ENCODE measurements around the gene NCOA1. TPM values are rescaled to one million over a fixed set of nuclear protein-coding genes. Genes with fewer than 3 reads are reported as not detected.

The NCOA1 gene
- total and polyA plus RNA-seq, 10 of the 15 experiments (the other 5 are each of a cell fraction or from before 2014, with no cell fraction given), result 1.8 to 35.6 (median 6.1) TPM

DNA sequence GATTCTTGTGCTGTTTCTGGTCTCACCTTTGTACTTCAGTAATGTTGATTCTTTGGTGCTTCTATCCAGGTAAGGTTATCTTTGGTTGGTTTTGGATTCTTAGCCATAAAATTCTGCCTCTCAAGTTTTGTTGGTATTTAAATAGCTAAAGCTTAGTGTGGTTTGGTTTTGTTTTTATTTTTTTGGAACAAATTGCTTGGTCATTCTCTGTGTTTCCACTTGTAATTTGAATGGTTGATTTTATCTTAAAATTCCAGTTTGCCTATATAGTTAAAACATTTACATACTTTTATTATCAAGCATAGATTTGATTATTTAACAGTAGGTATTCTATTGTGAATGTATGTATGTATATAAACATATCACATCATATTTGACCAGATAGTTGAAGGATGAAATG is 6.6 kb downstream of the NCOA1 start:
- SMC1A ChIA-PET (ENCODE audit: uncharacterized antibody, unreplicated experiment), result interaction anchor here (0.6 to 4.6 kb wide), 4 partner anchors 10 to 386 kb away, joined by 3 to 50 read pairs (median 4); no protein-coding TSS in a partner anchor
- H4K20me1 ChIP-seq (ENCODE audit: control insufficient read depth, insufficient read depth), result no peaks in the 10 kb centered on the region
- peaks cover 64% of the 10 kb centered on the region for H3K79me2 ChIP-seq (ENCODE audit: control insufficient read depth, insufficient read depth, low read length)
- FAIRE-seq (no peak), ATAC-seq (no peak), DNase-seq (ENCODE audit: low read depth, low spot score) (no peak)
- no peaks in the 10 kb centered on the region for H3K4me1 ChIP-seq (ENCODE audit: control insufficient read depth, insufficient read depth, low read length)
- POLR2A ChIA-PET, result interaction anchor here (1.2 to 1.4 kb wide), 2 partner anchors 9 to 11 kb away, joined by 4 to 5 read pairs; no protein-coding TSS in a partner anchor
- no peaks in the 10 kb centered on the region; the same call in 2 of the 3 replicates for H3K9me3 ChIP-seq (replicated peaks; ENCODE audit: control insufficient read depth, insufficient read depth, low read length)
- H2AFZ ChIP-seq (ENCODE audit: control insufficient read depth, low read depth, low read length), result no peak overlapping the region
- no peak overlapping the region for H3K27ac ChIP-seq (ENCODE audit: control insufficient read depth, insufficient read depth)
- no peak overlapping the region for H3K4me2 ChIP-seq (ENCODE audit: control insufficient read depth, insufficient read depth)
- BruUV-seq (replicated peaks), result no TSS peak
- CTCF ChIA-PET, result interaction anchor here (1.0 kb wide), 1 partner anchor 10 kb away, joined by 4 read pairs; no protein-coding TSS in a partner anchor
- H3K9ac ChIP-seq (ENCODE audit: control insufficient read depth, insufficient read depth, low read length), result no peak overlapping the region
- H3K4me3 ChIP-seq, result no peak overlapping the region
- intact Hi-C loops (cut with micrococcal nuclease; ENCODE audit: unreplicated experiment) (loop anchor here (10.0 kb wide), 1 partner anchor 297 kb away; the partner anchor contains the start of genes CENPO and PTRHD1), in situ Hi-C loops (cut with MboI) (no loop called here)
- no peaks in the 10 kb centered on the region for H3K27me3 ChIP-seq (replicated peaks in 1 of 2; ENCODE audit: control insufficient read depth in 2 of 2, insufficient read depth in 2 of 2, low read length in 1 of 2)
- no peaks in the 10 kb centered on the region for H3K36me3 ChIP-seq (ENCODE audit: control insufficient read depth in 2 of 2, insufficient read depth in 2 of 2, low read length in 1 of 2)
- RAD21 ChIA-PET (ENCODE audit: unreplicated experiment), result interaction anchor here (0.6 kb wide), 1 partner anchor 50 kb away, joined by 3 read pairs; no protein-coding TSS in a partner anchor
- TF ChIP-seq POLR2A (IDR thresholded peaks at IDR 0.05; ENCODE audit: low read depth, low read length) (no peak), MAX (IDR thresholded peaks at IDR 0.05; ENCODE audit: low read depth, low read length) (no peak), BHLHE40 (IDR thresholded peaks at IDR 0.05; ENCODE audit: borderline replicate concordance in 1 of 2, low read depth in 2 of 2, low read length in 1 of 2) (no peak), TARDBP (IDR thresholded peaks at IDR 0.05; ENCODE audit: borderline replicate concordance) (no peak), ZBTB33 (IDR thresholded peaks at IDR 0.05) (no peak), EP300 (IDR thresholded peaks at IDR 0.05; ENCODE audit: borderline replicate concordance in 1 of 2, control insufficient read depth in 1 of 2, low read depth in 2 of 2, low read length in 2 of 2) (no peak), POLR2AphosphoS2 (IDR thresholded peaks at IDR 0.05; ENCODE audit: low read depth, low read length) (no peak)
- TF ChIP-seq, protein P1, sequence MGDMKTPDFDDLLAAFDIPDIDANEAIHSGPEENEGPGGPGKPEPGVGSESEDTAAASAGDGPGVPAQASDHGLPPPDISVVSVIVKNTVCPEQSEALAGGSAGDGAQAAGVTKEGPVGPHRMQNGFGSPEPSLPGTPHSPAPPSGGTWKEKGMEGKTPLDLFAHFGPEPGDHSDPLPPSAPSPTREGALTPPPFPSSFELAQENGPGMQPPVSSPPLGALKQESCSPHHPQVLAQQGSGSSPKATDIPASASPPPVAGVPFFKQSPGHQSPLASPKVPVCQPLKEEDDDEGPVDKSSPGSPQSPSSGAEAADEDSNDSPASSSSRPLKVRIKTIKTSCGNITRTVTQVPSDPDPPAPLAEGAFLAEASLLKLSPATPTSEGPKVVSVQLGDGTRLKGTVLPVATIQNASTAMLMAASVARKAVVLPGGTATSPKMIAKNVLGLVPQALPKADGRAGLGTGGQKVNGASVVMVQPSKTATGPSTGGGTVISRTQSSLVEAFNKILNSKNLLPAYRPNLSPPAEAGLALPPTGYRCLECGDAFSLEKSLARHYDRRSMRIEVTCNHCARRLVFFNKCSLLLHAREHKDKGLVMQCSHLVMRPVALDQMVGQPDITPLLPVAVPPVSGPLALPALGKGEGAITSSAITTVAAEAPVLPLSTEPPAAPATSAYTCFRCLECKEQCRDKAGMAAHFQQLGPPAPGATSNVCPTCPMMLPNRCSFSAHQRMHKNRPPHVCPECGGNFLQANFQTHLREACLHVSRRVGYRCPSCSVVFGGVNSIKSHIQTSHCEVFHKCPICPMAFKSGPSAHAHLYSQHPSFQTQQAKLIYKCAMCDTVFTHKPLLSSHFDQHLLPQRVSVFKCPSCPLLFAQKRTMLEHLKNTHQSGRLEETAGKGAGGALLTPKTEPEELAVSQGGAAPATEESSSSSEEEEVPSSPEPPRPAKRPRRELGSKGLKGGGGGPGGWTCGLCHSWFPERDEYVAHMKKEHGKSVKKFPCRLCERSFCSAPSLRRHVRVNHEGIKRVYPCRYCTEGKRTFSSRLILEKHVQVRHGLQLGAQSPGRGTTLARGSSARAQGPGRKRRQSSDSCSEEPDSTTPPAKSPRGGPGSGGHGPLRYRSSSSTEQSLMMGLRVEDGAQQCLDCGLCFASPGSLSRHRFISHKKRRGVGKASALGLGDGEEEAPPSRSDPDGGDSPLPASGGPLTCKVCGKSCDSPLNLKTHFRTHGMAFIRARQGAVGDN (IDR thresholded peaks at IDR 0.05), result no peak
- TF ChIP-seq, protein P2, sequence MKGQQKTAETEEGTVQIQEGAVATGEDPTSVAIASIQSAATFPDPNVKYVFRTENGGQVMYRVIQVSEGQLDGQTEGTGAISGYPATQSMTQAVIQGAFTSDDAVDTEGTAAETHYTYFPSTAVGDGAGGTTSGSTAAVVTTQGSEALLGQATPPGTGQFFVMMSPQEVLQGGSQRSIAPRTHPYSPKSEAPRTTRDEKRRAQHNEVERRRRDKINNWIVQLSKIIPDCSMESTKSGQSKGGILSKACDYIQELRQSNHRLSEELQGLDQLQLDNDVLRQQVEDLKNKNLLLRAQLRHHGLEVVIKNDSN (IDR thresholded peaks at IDR 0.05; ENCODE audit: borderline replicate concordance, extremely low read length, insufficient read depth, low read depth, low read length), result no peak
- TF ChIP-seq, protein P3, sequence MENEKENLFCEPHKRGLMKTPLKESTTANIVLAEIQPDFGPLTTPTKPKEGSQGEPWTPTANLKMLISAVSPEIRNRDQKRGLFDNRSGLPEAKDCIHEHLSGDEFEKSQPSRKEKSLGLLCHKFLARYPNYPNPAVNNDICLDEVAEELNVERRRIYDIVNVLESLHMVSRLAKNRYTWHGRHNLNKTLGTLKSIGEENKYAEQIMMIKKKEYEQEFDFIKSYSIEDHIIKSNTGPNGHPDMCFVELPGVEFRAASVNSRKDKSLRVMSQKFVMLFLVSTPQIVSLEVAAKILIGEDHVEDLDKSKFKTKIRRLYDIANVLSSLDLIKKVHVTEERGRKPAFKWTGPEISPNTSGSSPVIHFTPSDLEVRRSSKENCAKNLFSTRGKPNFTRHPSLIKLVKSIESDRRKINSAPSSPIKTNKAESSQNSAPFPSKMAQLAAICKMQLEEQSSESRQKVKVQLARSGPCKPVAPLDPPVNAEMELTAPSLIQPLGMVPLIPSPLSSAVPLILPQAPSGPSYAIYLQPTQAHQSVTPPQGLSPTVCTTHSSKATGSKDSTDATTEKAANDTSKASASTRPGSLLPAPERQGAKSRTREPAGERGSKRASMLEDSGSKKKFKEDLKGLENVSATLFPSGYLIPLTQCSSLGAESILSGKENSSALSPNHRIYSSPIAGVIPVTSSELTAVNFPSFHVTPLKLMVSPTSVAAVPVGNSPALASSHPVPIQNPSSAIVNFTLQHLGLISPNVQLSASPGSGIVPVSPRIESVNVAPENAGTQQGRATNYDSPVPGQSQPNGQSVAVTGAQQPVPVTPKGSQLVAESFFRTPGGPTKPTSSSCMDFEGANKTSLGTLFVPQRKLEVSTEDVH (IDR thresholded peaks at IDR 0.05; ENCODE audit: low read depth, partially characterized antibody), result no peak
- TF ChIP-seq, protein P4, sequence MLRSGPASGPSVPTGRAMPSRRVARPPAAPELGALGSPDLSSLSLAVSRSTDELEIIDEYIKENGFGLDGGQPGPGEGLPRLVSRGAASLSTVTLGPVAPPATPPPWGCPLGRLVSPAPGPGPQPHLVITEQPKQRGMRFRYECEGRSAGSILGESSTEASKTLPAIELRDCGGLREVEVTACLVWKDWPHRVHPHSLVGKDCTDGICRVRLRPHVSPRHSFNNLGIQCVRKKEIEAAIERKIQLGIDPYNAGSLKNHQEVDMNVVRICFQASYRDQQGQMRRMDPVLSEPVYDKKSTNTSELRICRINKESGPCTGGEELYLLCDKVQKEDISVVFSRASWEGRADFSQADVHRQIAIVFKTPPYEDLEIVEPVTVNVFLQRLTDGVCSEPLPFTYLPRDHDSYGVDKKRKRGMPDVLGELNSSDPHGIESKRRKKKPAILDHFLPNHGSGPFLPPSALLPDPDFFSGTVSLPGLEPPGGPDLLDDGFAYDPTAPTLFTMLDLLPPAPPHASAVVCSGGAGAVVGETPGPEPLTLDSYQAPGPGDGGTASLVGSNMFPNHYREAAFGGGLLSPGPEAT (IDR thresholded peaks at IDR 0.05; ENCODE audit: low read depth), result no peak

Data from GM12878 (cell line).